Ovary (tissue), 9 donors: ENCODE measurements around the gene SAMD8. TPM values are rescaled to one million over a fixed set of nuclear protein-coding genes. Genes with fewer than 3 reads are reported as not detected.

Source experiments
- DNase-seq, 5 donors: peaks; one replicate each; pipeline ENCODE4 v3.0.0-alpha.2; 2019 to 2020
- H3K27ac ChIP-seq, 2 donors: fragments of 200-600 bp; one replicate each; pipeline versions ENCODE4 v1.5.1 to v1.8.0; 2019 to 2022
- H3K27me3 ChIP-seq: fragments of 200-600 bp; one replicate; pipeline ENCODE4 v1.8.0; 2022
- H3K36me3 ChIP-seq: fragments of 200-600 bp; sonication (generic); one replicate; pipeline ENCODE4 v1.5.1; 2019
- H3K4me1 ChIP-seq: one replicate; pipeline ENCODE4 v1.8.1; 2013; ENCODE audit warnings: mild to moderate bottlenecking, moderate library complexity; ENCODE audit not compliant: insufficient read depth
- H3K4me3 ChIP-seq: fragments of 200-600 bp; sonication (generic); one replicate; pipeline ENCODE4 v1.5.1; 2017
- H3K9me3 ChIP-seq, 2 donors: fragments of 200-600 bp in 1 of 2; sonication (generic) in 1 of 2; one replicate each; pipeline versions ENCODE4 v1.5.1 to v1.8.1; 2013 to 2019; ENCODE audit warnings: mild to moderate bottlenecking in 1 of 2, moderate library complexity in 1 of 2
- CTCF ChIP-seq, 3 donors: fragments of 450-650 bp in 2 of 3; fragments of 200-600 bp in 1 of 3; IDR thresholded peaks; one replicate each; pipeline versions ENCODE4 v1.5.1 to v1.8.0; 2016 to 2022; ENCODE audit warnings: antibody characterized with exemption in 3 of 3, mild to moderate bottlenecking in 1 of 3
- EP300 ChIP-seq: sonication (generic); formaldehyde crosslinking; IDR thresholded peaks from one replicate; pipeline ENCODE4 v1.6.1; 2017; ENCODE audit warnings: antibody characterized with exemption
- POLR2A ChIP-seq: fragments of 450-650 bp; IDR thresholded peaks from one replicate; pipeline ENCODE4 v1.6.1; 2017; ENCODE audit warnings: antibody characterized with exemption, mild to moderate bottlenecking, moderate library complexity
- WGBS, 3 donors: extraction: QIAGEN DNeasy Blood & Tissue Kit in 1 of 3; methylation state at CpG; one replicate each; pipeline versions ENCODE4 v1.1.5 to v1.1.7; 2013 to 2017; 5-methylcytosine and 5-hydroxymethylcytosine counted together
- intact Hi-C, 4 donors: fragments of 100-400 bp; cut with DNase I; formaldehyde crosslinking; loops; one replicate each; pipeline versions ENCODE4 v1.11.0 to v1.15.1; 2022 to 2023
- polyA plus RNA-seq, 2 donors: library from polyadenylated mRNA; stranded (reverse); fragments of 200-250 nt in 1 of 2; fragments of 350-450 nt in 1 of 2; fragmentation: Illumina TruSeq in 1 of 2; extraction: RNeasy Lipid Tissue Mini Kit (QIAGEN cat#74804) in 1 of 2; gene quantifications; one replicate each; pipeline ENCODE4 v1.2.3, GENCODE V29; 2013 to 2014
- total RNA-seq, 7 donors: library from RNA; depleted of rRNA in 2 of 7; stranded (reverse); fragments of >200 nt in 2 of 7; fragmentation: NEBNext Ultra II Directional in 3 of 7; extraction: Animal tissue kit (Norgen Biotek cat#: 25700) in 3 of 7; gene quantifications; one replicate each; pipeline versions ENCODE4 v1.1.0 to v1.2.4, GENCODE V29; 2016 to 2023
- donor health status: DM: no; HTN: no; CAD: no; lungs with moderate emphysema.
- donor health status: DM: no; HTN: no; CAD: no.
- donor health status: Bipolar disorder and iron deficiency.
- donor health status: DM: yes; HTN: yes; CAD: no.
- donor health status: DM: no; HTN: no; CAD: no.
- donor health status: DM: yes; HTN: yes; CAD: no.

Gene SAMD8
- total and polyA plus RNA-seq, 9 donors, result 13.2 to 49.5 (median 32.0) TPM

GRCh38 chr10:75086278-75086934, 25.1 kb upstream of the SAMD8 start:
- no peak for DNase-seq
- Histone ChIP-seq H3K36me3 (no peaks in the 10 kb centered on the region), H3K4me3 (no peak overlapping the region), H3K27ac (no peak overlapping the region), H3K9me3 (no peaks in the 10 kb centered on the region), H3K27me3 (no peaks in the 10 kb centered on the region), H3K4me1 (no peaks in the 10 kb centered on the region)
- TF ChIP-seq POLR2A, result no peak
- no peak for TF ChIP-seq CTCF (IDR thresholded peaks at IDR 0.05)
- no peak for TF ChIP-seq EP300
- intact Hi-C loops, result no loop called here
- WGBS, 3 donors, result 82 to 88% (median 87%) methylated on average over 9 of the region's 9 CpGs

GRCh38 chr10:75088640-75089039, 22.8 kb upstream of the SAMD8 start:
- intact Hi-C loops, result no loop called here
- no peak for DNase-seq
- Histone ChIP-seq H3K36me3 (no peaks in the 10 kb centered on the region), H3K4me3 (no peak overlapping the region), H3K27ac (no peak overlapping the region), H3K4me1 (no peaks in the 10 kb centered on the region), H3K27me3 (no peaks in the 10 kb centered on the region), H3K9me3 (no peaks in the 10 kb centered on the region)
- 82 to 96% (median 93%) methylated on average over 2 of the region's 2 CpGs for WGBS, 3 donors
- no peak for TF ChIP-seq EP300
- no peak for TF ChIP-seq POLR2A

DNA sequence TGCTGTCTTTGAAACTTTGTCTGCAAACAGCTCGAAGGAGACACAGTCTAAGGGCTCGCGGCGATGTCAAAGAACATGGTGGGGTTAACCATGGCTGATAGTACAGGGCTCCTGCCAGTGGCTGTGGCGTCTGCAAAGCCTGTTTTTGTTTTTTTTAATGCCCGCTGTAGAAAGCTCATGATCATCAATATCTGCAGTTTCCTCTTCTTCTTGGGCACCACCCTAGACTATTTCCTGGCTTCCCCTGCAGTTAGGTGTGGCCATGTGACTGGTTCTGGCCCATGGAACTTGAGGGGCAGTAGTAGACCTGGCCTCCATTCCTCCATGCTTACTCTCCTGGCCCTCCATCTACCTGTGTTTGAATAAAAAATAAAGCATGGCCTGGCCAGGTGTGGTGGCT, 21.8 kb upstream of the SAMD8 start:
- Histone ChIP-seq H3K27ac (no peak overlapping the region), H3K4me3 (no peak overlapping the region), H3K9me3 (no peaks in the 10 kb centered on the region), H3K36me3 (no peaks in the 10 kb centered on the region), H3K4me1 (no peaks in the 10 kb centered on the region), H3K27me3 (no peaks in the 10 kb centered on the region)
- 88 to 93% (median 90%) methylated on average over 6 of the region's 6 CpGs for WGBS, 3 donors
- TF ChIP-seq POLR2A (no peak), CTCF (IDR thresholded peaks at IDR 0.05) (no peak), EP300 (no peak)
- DNase-seq, result no peak
- intact Hi-C loops, result no loop called here

DNA sequence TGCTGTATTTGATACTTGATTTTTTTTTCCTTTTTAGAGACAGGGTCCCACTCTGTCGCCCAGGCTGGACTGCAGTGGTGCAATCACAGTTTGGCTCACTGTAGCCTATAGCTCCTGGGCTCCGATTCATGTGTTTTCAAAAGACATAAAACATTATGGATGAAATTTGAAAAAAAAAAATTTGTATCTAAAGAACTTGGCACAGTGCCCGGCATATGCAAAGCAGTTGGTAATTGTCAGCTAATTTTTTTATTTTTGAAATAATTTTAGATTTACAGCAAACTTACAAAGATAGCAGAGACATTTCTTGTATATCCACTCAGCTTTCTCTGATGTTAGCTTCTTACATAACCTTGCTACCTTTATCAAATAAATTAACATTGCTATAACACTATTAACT, 20.3 kb upstream of the SAMD8 start:
- intact Hi-C loops, result no loop called here
- H3K27ac ChIP-seq, result no peak overlapping the region
- TF ChIP-seq POLR2A (no peak), EP300 (no peak), CTCF (IDR thresholded peaks at IDR 0.05) (no peak)
- DNase-seq, result no peak
- no peaks in the 10 kb centered on the region for H3K4me1 ChIP-seq
- H3K36me3 ChIP-seq, result no peaks in the 10 kb centered on the region
- 53 to 61% (median 59%) methylated on average over 3 of the region's 3 CpGs for WGBS, 3 donors
- H3K27me3 ChIP-seq, result no peaks in the 10 kb centered on the region
- H3K4me3 ChIP-seq, result no peak overlapping the region
- no peaks in the 10 kb centered on the region for H3K9me3 ChIP-seq

DNA sequence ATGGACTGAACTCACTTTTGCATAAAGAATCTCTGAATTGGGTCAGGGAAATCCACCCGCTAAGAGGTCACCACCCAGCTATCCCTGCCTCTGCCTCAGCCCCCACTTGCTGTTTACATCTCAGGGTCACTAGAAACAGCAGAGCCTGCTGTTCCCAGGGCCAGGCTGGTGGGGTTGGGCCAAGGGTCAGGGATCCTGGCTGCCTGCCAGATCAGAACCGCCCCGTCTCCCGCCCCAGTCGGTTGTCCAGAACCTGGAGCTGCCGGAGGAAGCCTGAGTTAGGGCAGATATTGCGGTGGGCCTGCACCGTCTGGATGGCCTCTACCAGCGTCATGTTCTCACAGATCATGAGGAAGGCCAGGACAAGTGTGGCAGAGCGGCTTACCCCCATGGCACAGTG, 17.0 kb upstream of the SAMD8 start:
- intact Hi-C loops, result no loop called here
- 80 to 91% (median 89%) methylated on average over 10 of the region's 10 CpGs for WGBS, 3 donors
- no peak for TF ChIP-seq CTCF (IDR thresholded peaks at IDR 0.05)
- TF ChIP-seq EP300, result no peak
- no peak for TF ChIP-seq POLR2A
- no peak for DNase-seq
- H3K27ac ChIP-seq, result no peak overlapping the region
- H3K36me3 ChIP-seq, result no peaks in the 10 kb centered on the region
- H3K9me3 ChIP-seq, result no peaks in the 10 kb centered on the region
- no peak overlapping the region for H3K4me3 ChIP-seq
- H3K4me1 ChIP-seq, result no peaks in the 10 kb centered on the region
- H3K27me3 ChIP-seq, result no peaks in the 10 kb centered on the region
